GM12891 (cell line): ENCODE measurements around the gene SPEM3.

ENCODE experiments used
- PAX5 ChIP-seq: IDR thresholded peaks from 2 replicates; pipeline ENCODE4 v1.6.1; 2011; ENCODE audit warnings: low read length, moderate library complexity, mild to moderate bottlenecking; ENCODE audit not compliant: insufficient read depth, severe bottlenecking
- POLR2A ChIP-seq: IDR thresholded peaks from 2 replicates; pipeline ENCODE4 v1.6.1; 2011; ENCODE audit warnings: low read depth, low read length, control low read depth
- POLR2AphosphoS5 ChIP-seq: IDR thresholded peaks from 2 replicates; pipeline ENCODE4 v1.6.1; 2011; ENCODE audit warnings: low read depth, low read length, control low read depth
- POU2F2 ChIP-seq: IDR thresholded peaks from 2 replicates; pipeline ENCODE4 v1.6.1; 2011; ENCODE audit warnings: low read depth, mild to moderate bottlenecking, control low read depth, low read length, moderate library complexity
- SPI1 ChIP-seq: IDR thresholded peaks from 2 replicates; pipeline ENCODE4 v1.6.1; 2011; ENCODE audit warnings: low read depth, low read length, control low read depth
- TAF1 ChIP-seq: IDR thresholded peaks from 2 replicates; pipeline ENCODE4 v1.6.1; 2011; ENCODE audit warnings: low read depth, low read length, control low read depth

DNA sequence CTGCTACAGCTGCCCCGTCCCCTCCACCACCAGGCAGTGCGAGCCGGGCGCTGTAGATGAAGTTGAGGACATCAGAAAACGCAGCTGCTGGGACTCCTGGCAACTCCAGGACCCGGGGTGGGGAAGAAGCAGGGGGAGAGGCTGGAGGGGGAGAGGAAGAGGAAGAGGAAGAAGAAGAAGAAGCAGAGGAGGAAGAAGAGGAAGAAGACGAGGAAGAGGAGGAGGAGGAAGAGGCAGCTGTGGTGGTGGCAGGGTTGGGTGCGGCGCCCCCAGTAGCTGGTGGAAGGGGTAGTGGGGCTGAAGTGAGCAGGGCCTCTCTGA is 37.6 kb downstream of the SPEM3 start:
- TF ChIP-seq PAX5: no peak
- no peak for TF ChIP-seq POLR2A
- no peak for TF ChIP-seq TAF1
- TF ChIP-seq POLR2AphosphoS5: no peak
- no peak for TF ChIP-seq SPI1
- no peak for TF ChIP-seq POU2F2
